HepG2 (cell line): Measurements from ENCODE around the gene IGF2BP1. TPM values are rescaled to one million over a fixed set of nuclear protein-coding genes. Genes with fewer than 3 reads are reported as not detected.

Experiments used
- EED ChIP-seq: sonication (generic); formaldehyde crosslinking; IDR thresholded peaks from 2 replicates; pipeline ENCODE4 v1.5.0; 2020; ENCODE audit warnings: mild to moderate bottlenecking, missing genetic modification reagents
- GLI4 ChIP-seq: sonication (generic); formaldehyde crosslinking; IDR thresholded peaks from 2 replicates; pipeline ENCODE4 v1.5.1; 2020; ENCODE audit warnings: missing genetic modification reagents, mild to moderate bottlenecking, moderate library complexity, borderline replicate concordance
- NCOR1 ChIP-seq: fragments of 200-600 bp; sonication (generic); IDR thresholded peaks from 2 replicates; pipeline ENCODE4 v1.7.0; 2017; ENCODE audit warnings: antibody characterized with exemption, low read length, borderline replicate concordance
- NFKB2 ChIP-seq: sonication (generic); formaldehyde crosslinking; IDR thresholded peaks from 2 replicates; pipeline ENCODE4 v1.4.0; 2020; ENCODE audit warnings: missing genetic modification reagents, borderline replicate concordance
- SAP130 ChIP-seq: IDR thresholded peaks from 2 replicates; pipeline ENCODE4 v1.6.1; 2016; ENCODE audit warnings: low read depth
- TAF15 ChIP-seq: fragments of 200-400 bp; formaldehyde crosslinking; IDR thresholded peaks from one replicate; pipeline ENCODE4 v1.6.1; 2018; ENCODE audit warnings: mild to moderate bottlenecking, low read depth, low read length; ENCODE audit not compliant: poor library complexity, severe bottlenecking
- WIZ ChIP-seq: sonication (generic); formaldehyde crosslinking; IDR thresholded peaks from 2 replicates; pipeline ENCODE4 v1.5.1; 2020; ENCODE audit warnings: mild to moderate bottlenecking, missing genetic modification reagents
- YEATS2 ChIP-seq: sonication (generic); formaldehyde crosslinking; IDR thresholded peaks from 2 replicates; pipeline ENCODE4 v1.4.0; 2020; ENCODE audit warnings: missing genetic modification reagents, borderline replicate concordance
- ZBTB7B ChIP-seq: sonication (generic); formaldehyde crosslinking; IDR thresholded peaks from 2 replicates; pipeline ENCODE4 v1.4.0; 2020; ENCODE audit warnings: missing genetic modification reagents
- ZFP82 ChIP-seq: sonication (generic); formaldehyde crosslinking; IDR thresholded peaks from 2 replicates; pipeline ENCODE4 v1.5.1; 2020; ENCODE audit warnings: mild to moderate bottlenecking, missing genetic modification reagents, borderline replicate concordance
- ZNF101 ChIP-seq: sonication (generic); formaldehyde crosslinking; IDR thresholded peaks from 2 replicates; pipeline ENCODE4 v1.4.0; 2020; ENCODE audit warnings: mild to moderate bottlenecking, low read depth, missing genetic modification reagents, borderline replicate concordance
- ZNF124 ChIP-seq: sonication (generic); formaldehyde crosslinking; IDR thresholded peaks from 2 replicates; pipeline ENCODE4 v1.4.0; 2020; ENCODE audit warnings: missing genetic modification reagents
- ZNF256 ChIP-seq: sonication (generic); formaldehyde crosslinking; conservative IDR thresholded peaks from 2 replicates; pipeline ENCODE4 v1.4.0; 2020; ENCODE audit warnings: missing genetic modification reagents
- ZNF557 ChIP-seq: sonication (generic); formaldehyde crosslinking; IDR thresholded peaks from 2 replicates; pipeline ENCODE4 v1.4.0; 2020; ENCODE audit warnings: missing genetic modification reagents
- ZNF737 ChIP-seq: sonication (generic); formaldehyde crosslinking; IDR thresholded peaks from 2 replicates; pipeline ENCODE4 v1.5.0; 2020; ENCODE audit warnings: missing genetic modification reagents, mild to moderate bottlenecking, borderline replicate concordance
- polyA plus RNA-seq, 8 experiments: library from polyadenylated mRNA; depleted of rRNA in 3 of 8; stranded (reverse) in 7 of 8; unstranded in 1 of 8; fragments of >200 nt; fragmentation: Illumina TruSeq in 4 of 8; extraction: Trizol in 4 of 8; gene quantifications; 2 replicates each; pipeline versions ENCODE4 v1.2.1 to v1.2.3, GENCODE V29; 2011 to 2016; ENCODE audit warnings: low read depth in 4 of 8, missing spikeins in 1 of 8, mixed read lengths in 1 of 8; ENCODE audit not compliant: insufficient read depth in 1 of 8
- total RNA-seq, 5 experiments: library from RNA; depleted of rRNA; stranded (reverse); fragments of >200 nt; fragmentation: Illumina TruSeq; extraction: Trizol; gene quantifications; 2 replicates each; pipeline ENCODE4 v1.2.3, GENCODE V29; 2016; ENCODE audit warnings: low read depth in 1 of 5
- TF ChIP-seq, protein P1 (sequence below): sonication (generic); formaldehyde crosslinking; IDR thresholded peaks from 2 replicates; pipeline ENCODE4 v1.5.0; 2020; ENCODE audit warnings: missing genetic modification reagents, mild to moderate bottlenecking, borderline replicate concordance
- TF ChIP-seq, protein P2 (sequence below): sonication (generic); formaldehyde crosslinking; IDR thresholded peaks from 2 replicates; pipeline ENCODE4 v1.4.0; 2020; ENCODE audit warnings: missing genetic modification reagents
- TF ChIP-seq, protein P3 (sequence below): sonication (generic); formaldehyde crosslinking; conservative IDR thresholded peaks from 2 replicates; pipeline ENCODE4 v1.8.0; 2022; ENCODE audit warnings: mild to moderate bottlenecking, moderate library complexity, missing genetic modification reagents
- TF ChIP-seq, protein P4 (sequence below): sonication (generic); formaldehyde crosslinking; IDR thresholded peaks from 2 replicates; pipeline ENCODE4 v1.5.0; 2020; ENCODE audit warnings: missing genetic modification reagents

The IGF2BP1 gene
- total and polyA plus RNA-seq, 2 of the 13 experiments (the other 11 are each of a cell fraction or from before 2014, with no cell fraction given) = 29.7 to 75.1 TPM

DNA sequence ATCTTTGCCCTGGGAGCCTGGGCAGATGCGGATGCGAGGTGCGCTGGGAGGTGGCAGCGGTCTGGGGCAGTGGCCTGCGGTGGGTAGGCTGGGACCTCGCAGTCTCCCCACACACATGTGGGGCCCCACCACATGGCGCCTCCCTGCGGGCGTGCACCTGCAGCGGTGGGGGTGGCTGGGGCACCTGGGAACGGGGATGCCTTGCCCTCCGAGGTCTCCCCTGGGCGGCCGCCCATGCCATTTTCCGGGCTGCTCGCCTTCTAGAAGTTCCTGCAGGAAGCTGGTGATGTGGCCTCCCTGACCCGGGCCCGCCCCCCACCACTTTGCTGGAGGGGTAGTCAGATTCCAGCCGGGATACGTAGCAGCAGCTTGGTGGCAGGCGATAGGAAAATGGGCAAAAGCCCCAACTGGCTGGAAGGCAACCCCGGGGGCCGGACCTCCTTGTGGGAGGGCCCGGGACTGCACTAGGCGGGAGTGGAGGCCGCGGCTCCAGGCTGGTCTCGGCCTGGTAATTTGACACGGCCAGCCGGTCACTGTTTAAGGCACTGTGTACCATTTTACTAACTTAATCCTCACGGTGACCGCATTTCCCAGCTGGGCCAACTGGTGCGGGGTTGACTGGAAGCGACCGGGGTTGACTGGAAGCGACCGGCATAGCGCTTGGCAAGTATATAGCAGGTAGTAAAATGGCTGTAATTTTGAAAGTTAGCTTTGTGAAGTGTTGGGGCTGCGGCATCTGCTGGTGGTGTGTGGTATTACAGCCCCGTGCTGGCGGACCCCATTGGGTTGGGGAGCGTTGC is 38.5 kb downstream of the IGF2BP1 start (continued):
- TF ChIP-seq, protein P1, sequence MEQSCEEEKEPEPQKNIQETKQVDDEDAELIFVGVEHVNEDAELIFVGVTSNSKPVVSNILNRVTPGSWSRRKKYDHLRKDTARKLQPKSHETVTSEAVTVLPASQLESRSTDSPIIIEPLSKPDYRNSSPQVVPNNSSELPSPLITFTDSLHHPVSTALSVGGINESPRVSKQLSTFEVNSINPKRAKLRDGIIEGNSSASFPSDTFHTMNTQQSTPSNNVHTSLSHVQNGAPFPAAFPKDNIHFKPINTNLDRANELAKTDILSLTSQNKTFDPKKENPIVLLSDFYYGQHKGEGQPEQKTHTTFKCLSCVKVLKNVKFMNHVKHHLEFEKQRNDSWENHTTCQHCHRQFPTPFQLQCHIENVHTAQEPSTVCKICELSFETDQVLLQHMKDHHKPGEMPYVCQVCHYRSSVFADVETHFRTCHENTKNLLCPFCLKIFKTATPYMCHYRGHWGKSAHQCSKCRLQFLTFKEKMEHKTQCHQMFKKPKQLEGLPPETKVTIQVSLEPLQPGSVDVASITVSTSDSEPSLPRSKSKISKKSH = no peak
- TF ChIP-seq, protein P2, sequence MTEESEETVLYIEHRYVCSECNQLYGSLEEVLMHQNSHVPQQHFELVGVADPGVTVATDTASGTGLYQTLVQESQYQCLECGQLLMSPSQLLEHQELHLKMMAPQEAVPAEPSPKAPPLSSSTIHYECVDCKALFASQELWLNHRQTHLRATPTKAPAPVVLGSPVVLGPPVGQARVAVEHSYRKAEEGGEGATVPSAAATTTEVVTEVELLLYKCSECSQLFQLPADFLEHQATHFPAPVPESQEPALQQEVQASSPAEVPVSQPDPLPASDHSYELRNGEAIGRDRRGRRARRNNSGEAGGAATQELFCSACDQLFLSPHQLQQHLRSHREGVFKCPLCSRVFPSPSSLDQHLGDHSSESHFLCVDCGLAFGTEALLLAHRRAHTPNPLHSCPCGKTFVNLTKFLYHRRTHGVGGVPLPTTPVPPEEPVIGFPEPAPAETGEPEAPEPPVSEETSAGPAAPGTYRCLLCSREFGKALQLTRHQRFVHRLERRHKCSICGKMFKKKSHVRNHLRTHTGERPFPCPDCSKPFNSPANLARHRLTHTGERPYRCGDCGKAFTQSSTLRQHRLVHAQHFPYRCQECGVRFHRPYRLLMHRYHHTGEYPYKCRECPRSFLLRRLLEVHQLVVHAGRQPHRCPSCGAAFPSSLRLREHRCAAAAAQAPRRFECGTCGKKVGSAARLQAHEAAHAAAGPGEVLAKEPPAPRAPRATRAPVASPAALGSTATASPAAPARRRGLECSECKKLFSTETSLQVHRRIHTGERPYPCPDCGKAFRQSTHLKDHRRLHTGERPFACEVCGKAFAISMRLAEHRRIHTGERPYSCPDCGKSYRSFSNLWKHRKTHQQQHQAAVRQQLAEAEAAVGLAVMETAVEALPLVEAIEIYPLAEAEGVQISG (CRISPR knock-in tag) = peak; percentile 25; the same call in 1 of the 2 replicates
- TF ChIP-seq SAP130 = no peak
- TF ChIP-seq, protein P3, sequence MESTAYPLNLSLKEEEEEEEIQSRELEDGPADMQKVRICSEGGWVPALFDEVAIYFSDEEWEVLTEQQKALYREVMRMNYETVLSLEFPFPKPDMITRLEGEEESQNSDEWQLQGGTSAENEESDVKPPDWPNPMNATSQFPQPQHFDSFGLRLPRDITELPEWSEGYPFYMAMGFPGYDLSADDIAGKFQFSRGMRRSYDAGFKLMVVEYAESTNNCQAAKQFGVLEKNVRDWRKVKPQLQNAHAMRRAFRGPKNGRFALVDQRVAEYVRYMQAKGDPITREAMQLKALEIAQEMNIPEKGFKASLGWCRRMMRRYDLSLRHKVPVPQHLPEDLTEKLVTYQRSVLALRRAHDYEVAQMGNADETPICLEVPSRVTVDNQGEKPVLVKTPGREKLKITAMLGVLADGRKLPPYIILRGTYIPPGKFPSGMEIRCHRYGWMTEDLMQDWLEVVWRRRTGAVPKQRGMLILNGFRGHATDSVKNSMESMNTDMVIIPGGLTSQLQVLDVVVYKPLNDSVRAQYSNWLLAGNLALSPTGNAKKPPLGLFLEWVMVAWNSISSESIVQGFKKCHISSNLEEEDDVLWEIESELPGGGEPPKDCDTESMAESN (CRISPR knock-in tag) = no peak
- peak; percentile 95 for TF ChIP-seq TAF15
- no peak for TF ChIP-seq ZNF737 (CRISPR knock-in tag)
- TF ChIP-seq NCOR1 = no peak
- TF ChIP-seq EED (CRISPR knock-in tag) = no peak
- 0 out of 2 replicates have a peak, but pooled peaks have one; percentile 26 for TF ChIP-seq ZNF256
- no peak for TF ChIP-seq YEATS2 (CRISPR knock-in tag)
- no peak for TF ChIP-seq ZFP82 (CRISPR knock-in tag)
- no peak for TF ChIP-seq ZNF101 (CRISPR knock-in tag)
- TF ChIP-seq, protein P4, sequence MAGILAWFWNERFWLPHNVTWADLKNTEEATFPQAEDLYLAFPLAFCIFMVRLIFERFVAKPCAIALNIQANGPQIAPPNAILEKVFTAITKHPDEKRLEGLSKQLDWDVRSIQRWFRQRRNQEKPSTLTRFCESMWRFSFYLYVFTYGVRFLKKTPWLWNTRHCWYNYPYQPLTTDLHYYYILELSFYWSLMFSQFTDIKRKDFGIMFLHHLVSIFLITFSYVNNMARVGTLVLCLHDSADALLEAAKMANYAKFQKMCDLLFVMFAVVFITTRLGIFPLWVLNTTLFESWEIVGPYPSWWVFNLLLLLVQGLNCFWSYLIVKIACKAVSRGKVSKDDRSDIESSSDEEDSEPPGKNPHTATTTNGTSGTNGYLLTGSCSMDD (CRISPR knock-in tag) = no peak
- no peak for TF ChIP-seq ZNF557 (CRISPR knock-in tag)
- TF ChIP-seq WIZ = no peak
- 0 out of 2 replicates have a peak, but pooled peaks have one; percentile 28 for TF ChIP-seq NFKB2 (CRISPR knock-in tag)
- no peak for TF ChIP-seq GLI4
- TF ChIP-seq ZBTB7B (CRISPR knock-in tag) = peak; percentile 54; the same call in 1 of the 2 replicates
- no peak for TF ChIP-seq ZNF124 (CRISPR knock-in tag)
